IMR-90 (cell line): ENCODE results near the gene LRRC73. TPM values are rescaled to one million over a fixed set of nuclear protein-coding genes. Genes with fewer than 3 reads are reported as not detected.
"Not testable (repeated sequence)": the region's sequence is repeated elsewhere in the genome, so short reads cannot be mapped to it uniquely, and the experiment has no call there.

Experiments
- ATAC-seq: fragments of 200-7000 bp; cut with Tn5 transposase; 2 replicates; pipeline ENCODE4 v1.9.1; 2020; ENCODE audit warnings: low read depth, mild to moderate bottlenecking, moderate library complexity
- BruUV-seq: library from RNA; stranded (reverse); fragments of 400-500 nt; replicated peaks from 2 replicates; lab custom pipeline; 2021; lab: Mats Ljungman, UMichigan
- CTCF ChIA-PET: fragments of 300-600 bp; formaldehyde crosslinking; extraction: SDS; loops from one replicate; lab custom pipeline; 2021; ENCODE audit warnings: antibody characterized with exemption; lab: Yijun Ruan, JAX
- POLR2A ChIA-PET: fragments of 300-600 bp; sonication (Branson Sonifier 250); formaldehyde crosslinking; loops from one replicate; lab custom pipeline; 2022; ENCODE audit warnings: antibody characterized with exemption; ENCODE audit not compliant: unreplicated experiment; lab: Charles Lee
- DNase-seq: peaks from one replicate; pipeline ENCODE4 v3.0.0; 2013
- H2AFZ ChIP-seq: replicated peaks from 2 replicates; pipeline ENCODE3; 2013; ENCODE audit warnings: low read length, mild to moderate bottlenecking; ENCODE audit not compliant: poor library complexity
- H2AK5ac ChIP-seq: 2 replicates; pipeline ENCODE4 v1.6.1; 2013; ENCODE audit warnings: low read depth, low read length, inconsistent platforms
- H2AK9ac ChIP-seq: replicated peaks from 2 replicates; pipeline ENCODE3; 2013; ENCODE audit warnings: mild to moderate bottlenecking, low read depth, low read length, moderate library complexity; ENCODE audit not compliant: poor library complexity
- H2BK120ac ChIP-seq: 2 replicates; pipeline ENCODE4 v1.6.1; 2013; ENCODE audit warnings: low read depth, low read length, inconsistent platforms
- H2BK15ac ChIP-seq: 3 replicates; pipeline ENCODE4 v1.6.1; 2013; ENCODE audit warnings: low read depth, low read length, inconsistent platforms
- H2BK20ac ChIP-seq: 2 replicates; pipeline ENCODE4 v1.6.1; 2013; ENCODE audit warnings: low read depth, mild to moderate bottlenecking, inconsistent platforms, low read length, moderate library complexity
- H2BK5ac ChIP-seq: 2 replicates; pipeline ENCODE4 v1.6.1; 2013; ENCODE audit warnings: mild to moderate bottlenecking, low read depth, low read length, inconsistent platforms; ENCODE audit not compliant: poor library complexity, severe bottlenecking
- H3K14ac ChIP-seq: replicated peaks from 2 replicates; pipeline ENCODE4 v1.6.1; 2013; ENCODE audit warnings: low read depth, low read length, inconsistent platforms
- H3K18ac ChIP-seq: 2 replicates; pipeline ENCODE4 v1.6.1; 2013; ENCODE audit warnings: low read depth, low read length, control low read depth
- H3K23ac ChIP-seq: 2 replicates; pipeline ENCODE4 v1.6.1; 2013; ENCODE audit warnings: low read depth, low read length, inconsistent platforms
- H3K27ac ChIP-seq: 2 replicates; pipeline ENCODE4 v1.5.1; 2013; ENCODE audit warnings: mild to moderate bottlenecking, control low read depth, low read length; ENCODE audit not compliant: insufficient read depth
- H3K27me3 ChIP-seq: 2 replicates; pipeline ENCODE4 v1.6.1; 2013; ENCODE audit warnings: low read length; ENCODE audit not compliant: control insufficient read depth, insufficient read depth
- H3K36me3 ChIP-seq: 2 replicates; pipeline ENCODE4 v1.6.1; 2013; ENCODE audit warnings: low read length, mixed read lengths; ENCODE audit not compliant: control insufficient read depth, insufficient read depth
- H3K4ac ChIP-seq: 2 replicates; pipeline ENCODE4 v1.6.1; 2013; ENCODE audit warnings: low read depth, low read length, inconsistent platforms
- H3K4me1 ChIP-seq: 2 replicates; pipeline ENCODE4 v1.6.1; 2013; ENCODE audit warnings: low read length, mixed read lengths; ENCODE audit not compliant: control insufficient read depth, insufficient read depth
- H3K4me2 ChIP-seq: 2 replicates; pipeline ENCODE4 v1.6.1; 2013; ENCODE audit warnings: low read depth, mild to moderate bottlenecking, control low read depth, low read length, moderate library complexity
- H3K4me3 ChIP-seq: 2 replicates; pipeline ENCODE4 v1.5.1; 2013; ENCODE audit warnings: low read depth, mild to moderate bottlenecking, control low read depth, low read length, moderate library complexity; ENCODE audit not compliant: insufficient read depth
- H3K56ac ChIP-seq: 2 replicates; pipeline ENCODE4 v1.6.1; 2013; ENCODE audit warnings: low read length, inconsistent platforms; ENCODE audit not compliant: insufficient read depth; ENCODE audit errors: extremely low read depth
- H3K79me1 ChIP-seq, 2 experiments: 2 replicates each; pipeline ENCODE4 v1.6.1; 2013; ENCODE audit warnings: low read length in 2 of 2, inconsistent platforms in 1 of 2, low read depth in 1 of 2
- H3K9ac ChIP-seq: 2 replicates; pipeline ENCODE4 v1.6.1; 2013; ENCODE audit warnings: low read depth, low read length, control low read depth
- H3K9me1 ChIP-seq: 2 replicates; pipeline ENCODE4 v1.6.1; 2013; ENCODE audit warnings: low read length, inconsistent platforms; ENCODE audit not compliant: insufficient read depth
- H3K9me3 ChIP-seq: 2 replicates; pipeline ENCODE4 v1.6.1; 2013; ENCODE audit warnings: low read length; ENCODE audit not compliant: control insufficient read depth, insufficient read depth
- H4K20me1 ChIP-seq: 2 replicates; pipeline ENCODE4 v1.6.1; 2013; ENCODE audit warnings: low read length, inconsistent platforms; ENCODE audit not compliant: insufficient read depth
- H4K5ac ChIP-seq: 2 replicates; pipeline ENCODE4 v1.6.1; 2013; ENCODE audit warnings: mild to moderate bottlenecking, low read depth, low read length, control low read depth
- H4K8ac ChIP-seq, 2 experiments: 2 replicates each; pipeline ENCODE4 v1.6.1; 2013; ENCODE audit warnings: low read depth in 2 of 2, low read length in 2 of 2, control low read depth in 1 of 2, inconsistent platforms in 1 of 2
- H4K91ac ChIP-seq: 2 replicates; pipeline ENCODE4 v1.6.1; 2013; ENCODE audit warnings: low read depth, low read length, inconsistent platforms; ENCODE audit not compliant: insufficient read depth
- WGBS, 2 experiments: methylation state at CpG; one replicate each; pipeline versions ENCODE4 v1.1.5 to v1.1.7; 2013; ENCODE audit warnings: missing lambda C conversion rate in 2 of 2; ENCODE audit not compliant: insufficient read length in 1 of 2; ENCODE audit errors: extremely low coverage in 2 of 2; 5-methylcytosine and 5-hydroxymethylcytosine counted together
- dilution Hi-C: fragments of 300-500 bp; cut with HindIII; formaldehyde crosslinking; loops from one replicate; pipeline ENCODE4 v1.14.3; 2018; ENCODE audit warnings: low sequenced_read_pairs; ENCODE audit not compliant: unreplicated experiment
- in situ Hi-C: fragments of 300-500 bp; cut with MboI; formaldehyde crosslinking; loops from 3 replicates; pipeline ENCODE4 v1.14.3; 2019; ENCODE audit warnings: low sequenced_read_pairs, inconsistent platforms, mixed read lengths
- intact Hi-C: fragments of 100-400 bp; cut with micrococcal nuclease; formaldehyde crosslinking; loops from 2 replicates; pipeline ENCODE4 v1.10.0; 2022
- polyA plus RNA-seq, 3 experiments: library from polyadenylated mRNA; depleted of rRNA; stranded (reverse); fragments of >200 nt; gene quantifications; 2 replicates each; pipeline ENCODE4 v1.2.3, GENCODE V29; 2012; ENCODE audit warnings: low replicate concordance in 1 of 3
- total RNA-seq: library from RNA; depleted of rRNA; stranded (reverse); fragments of >200 nt; gene quantifications from 2 replicates; pipeline ENCODE4 v1.2.3, GENCODE V29; 2012

The LRRC73 gene
- total and polyA plus RNA-seq, 2 of the 4 experiments (the other 2 are of a cell fraction) = under 0.01 to 0.31 TPM

DNA sequence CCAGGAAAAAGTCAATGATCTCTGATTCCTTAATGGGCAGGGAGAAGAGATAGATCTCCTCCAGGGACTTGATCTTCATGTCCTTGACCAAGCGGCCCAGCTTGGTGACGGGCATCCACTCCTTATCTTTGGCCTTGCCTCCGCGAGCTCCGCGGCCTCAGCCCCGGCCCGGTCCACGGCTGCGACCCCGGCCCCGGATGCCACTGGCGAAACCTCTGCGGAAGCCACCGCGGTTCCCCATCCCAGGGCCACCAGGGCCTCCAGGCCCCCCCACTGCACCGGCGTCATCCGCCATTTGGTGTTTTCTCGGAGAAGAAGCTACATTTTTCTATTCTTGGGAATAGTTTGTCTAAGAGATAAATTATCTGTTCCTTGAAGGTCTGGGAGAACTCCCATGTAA is 29.3 kb upstream of the LRRC73 start:
- CTCF ChIA-PET, H2AK9ac ChIP-seq, H2BK15ac ChIP-seq, H3K4me3 ChIP-seq, H2AK5ac ChIP-seq, H4K8ac ChIP-seq, H4K91ac ChIP-seq, H3K9ac ChIP-seq, POLR2A ChIA-PET, H3K18ac ChIP-seq, ATAC-seq, DNase-seq, H3K27ac ChIP-seq, H4K5ac ChIP-seq, H2AFZ ChIP-seq, H2BK20ac ChIP-seq, H3K9me1 ChIP-seq, dilution Hi-C loops, H4K20me1 ChIP-seq, H3K23ac ChIP-seq, H3K14ac ChIP-seq, H3K4me1 ChIP-seq, H3K4ac ChIP-seq, H3K79me1 ChIP-seq, H3K56ac ChIP-seq, H2BK5ac ChIP-seq, in situ Hi-C loops, H3K4me2 ChIP-seq, H2BK120ac ChIP-seq, H3K27me3 ChIP-seq, H3K9me3 ChIP-seq, BruUV-seq: not testable (repeated sequence)
- intact Hi-C loops = loop anchor here (5.0 kb wide), 1 partner anchor 33 kb away; no protein-coding TSS in a partner anchor
- peaks cover 22% of the 10 kb centered on the region for H3K36me3 ChIP-seq
- WGBS, 2 experiments = 100% methylated on average over 4 of the region's 20 CpGs; no CpG with 5 or more reads in 1 of the 2 experiments

- H3K27me3 ChIP-seq, H3K9me3 ChIP-seq, H3K4me2 ChIP-seq, DNase-seq, H3K4me3 ChIP-seq, BruUV-seq, H3K18ac ChIP-seq, H3K9ac ChIP-seq, H2AFZ ChIP-seq, H3K79me1 ChIP-seq, H2BK5ac ChIP-seq, H2AK5ac ChIP-seq, H3K27ac ChIP-seq, H4K8ac ChIP-seq, H3K56ac ChIP-seq, dilution Hi-C loops, H2BK20ac ChIP-seq, H2BK120ac ChIP-seq, H3K14ac ChIP-seq, ATAC-seq, H3K23ac ChIP-seq, H4K20me1 ChIP-seq, H3K4me1 ChIP-seq, H4K5ac ChIP-seq, H2AK9ac ChIP-seq, H2BK15ac ChIP-seq, H3K9me1 ChIP-seq, POLR2A ChIA-PET, in situ Hi-C loops, CTCF ChIA-PET, H3K4ac ChIP-seq, H4K91ac ChIP-seq: not testable (repeated sequence)
- WGBS, 2 experiments = 100% methylated on average over 1 of the region's 17 CpGs; no CpG with 5 or more reads in 1 of the 2 experiments
- intact Hi-C loops = loop anchor here (5.0 kb wide), 1 partner anchor 33 kb away; no protein-coding TSS in a partner anchor
- peaks cover 21% of the 10 kb centered on the region for H3K36me3 ChIP-seq
These were observed 28.8 kb upstream of the LRRC73 start for GRCh38 chr6:43538986-43539385.
